AG10803 (cell line): ENCODE results near the gene SPDYE4.

Experiments
- DNase-seq: peaks from one replicate; pipeline ENCODE4 v3.0.0; 2010; ENCODE audit warnings: low read depth
- H3K4me3 ChIP-seq: 2 replicates; pipeline ENCODE4 v1.5.1; 2011; ENCODE audit warnings: mild to moderate bottlenecking, low read length, control low read depth
- TF ChIP-seq, protein P1 (sequence below): conservative IDR thresholded peaks from 2 replicates; pipeline ENCODE4 v1.5.1; 2011; ENCODE audit warnings: mild to moderate bottlenecking, low read length, control low read depth, inconsistent platforms

Gene SPDYE4

DNA sequence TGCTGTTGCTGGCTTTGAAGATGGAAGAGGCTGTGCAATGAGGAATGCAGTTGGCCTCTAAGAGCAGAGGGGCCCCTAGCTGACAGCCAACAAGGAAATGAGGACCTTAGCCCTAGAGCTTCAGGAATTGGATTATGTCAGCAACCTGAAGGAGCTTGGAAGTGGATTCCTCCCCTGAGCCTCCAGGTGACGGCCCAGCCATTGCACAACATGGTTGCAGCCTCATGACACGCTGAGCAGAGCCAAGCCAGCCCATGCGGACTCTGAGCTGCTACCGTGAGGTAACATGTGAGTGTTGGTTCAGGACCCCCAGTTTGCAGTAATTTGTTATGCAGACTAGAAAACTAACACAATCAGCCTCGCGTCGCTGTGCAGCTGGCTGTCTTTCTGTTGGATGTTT, 33.9 kb downstream of the SPDYE4 start:
- TF ChIP-seq, protein P1, sequence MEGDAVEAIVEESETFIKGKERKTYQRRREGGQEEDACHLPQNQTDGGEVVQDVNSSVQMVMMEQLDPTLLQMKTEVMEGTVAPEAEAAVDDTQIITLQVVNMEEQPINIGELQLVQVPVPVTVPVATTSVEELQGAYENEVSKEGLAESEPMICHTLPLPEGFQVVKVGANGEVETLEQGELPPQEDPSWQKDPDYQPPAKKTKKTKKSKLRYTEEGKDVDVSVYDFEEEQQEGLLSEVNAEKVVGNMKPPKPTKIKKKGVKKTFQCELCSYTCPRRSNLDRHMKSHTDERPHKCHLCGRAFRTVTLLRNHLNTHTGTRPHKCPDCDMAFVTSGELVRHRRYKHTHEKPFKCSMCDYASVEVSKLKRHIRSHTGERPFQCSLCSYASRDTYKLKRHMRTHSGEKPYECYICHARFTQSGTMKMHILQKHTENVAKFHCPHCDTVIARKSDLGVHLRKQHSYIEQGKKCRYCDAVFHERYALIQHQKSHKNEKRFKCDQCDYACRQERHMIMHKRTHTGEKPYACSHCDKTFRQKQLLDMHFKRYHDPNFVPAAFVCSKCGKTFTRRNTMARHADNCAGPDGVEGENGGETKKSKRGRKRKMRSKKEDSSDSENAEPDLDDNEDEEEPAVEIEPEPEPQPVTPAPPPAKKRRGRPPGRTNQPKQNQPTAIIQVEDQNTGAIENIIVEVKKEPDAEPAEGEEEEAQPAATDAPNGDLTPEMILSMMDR: no peak
- no peak for DNase-seq
- H3K4me3 ChIP-seq: no peak overlapping the region

DNA sequence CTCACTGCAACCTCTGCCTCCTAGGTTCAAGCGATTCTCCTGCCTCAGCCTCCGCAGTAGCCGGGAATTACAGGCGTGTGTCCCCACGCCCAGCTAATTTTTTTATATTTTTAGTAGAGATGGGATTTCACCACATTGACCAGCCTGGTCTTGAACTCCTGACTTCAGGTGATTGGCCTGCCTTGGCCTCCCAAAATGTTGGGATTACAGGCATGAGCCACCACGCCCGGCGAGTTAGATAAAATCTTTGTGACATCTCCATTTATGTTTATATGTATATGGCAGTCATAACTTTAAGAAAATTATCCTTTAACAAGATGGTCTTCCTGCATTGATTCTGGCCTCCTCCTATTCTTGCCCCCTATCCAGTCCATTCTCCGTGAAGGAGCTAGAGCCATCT, 37.8 kb downstream of the SPDYE4 start:
- H3K4me3 ChIP-seq: no peak overlapping the region
- no peak for DNase-seq
- TF ChIP-seq, protein P1: no peak

DNA sequence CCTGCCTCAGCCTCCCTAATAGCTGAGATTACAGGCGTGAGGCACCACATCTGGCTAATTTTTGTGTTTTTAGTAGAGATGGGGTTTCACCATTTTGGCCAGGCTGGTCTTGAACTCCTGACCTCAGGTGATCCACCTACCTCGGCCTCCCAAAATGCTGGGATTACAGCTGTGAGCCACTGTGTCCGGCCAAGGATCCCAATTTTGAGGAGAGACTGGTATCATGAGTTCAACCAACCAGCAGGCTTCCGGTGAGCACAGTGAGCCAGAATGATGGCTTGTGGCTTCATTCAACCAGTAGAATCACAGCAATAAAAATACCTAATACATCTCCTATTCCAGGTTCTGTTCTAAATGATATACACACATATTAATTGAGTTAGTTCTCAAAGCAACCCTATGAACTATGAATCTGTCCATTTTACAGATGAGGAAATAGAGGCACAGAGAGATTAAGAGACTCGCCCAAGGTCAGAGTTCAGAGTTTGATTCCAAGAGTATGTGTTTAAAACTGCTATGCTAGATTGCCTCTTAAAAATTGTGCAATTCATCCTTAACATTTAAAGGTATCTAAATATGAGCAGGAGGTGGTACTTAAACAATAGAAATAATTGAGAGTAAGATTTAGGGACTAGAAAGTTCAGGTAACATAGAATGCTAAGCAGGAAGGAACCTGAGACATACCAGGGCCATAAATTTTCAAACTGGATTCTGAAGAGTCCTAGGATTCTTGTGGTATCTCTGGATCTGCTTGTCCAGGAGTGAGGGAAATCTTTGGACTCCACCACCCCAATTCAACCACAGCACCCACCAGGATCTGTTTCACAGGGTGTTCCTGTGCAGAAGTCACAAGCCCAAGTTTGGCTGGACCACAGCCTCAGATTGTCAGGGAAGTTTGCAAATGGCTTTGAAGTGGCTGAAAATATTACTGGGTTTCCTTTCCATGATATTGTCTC, 38.8 kb downstream of the SPDYE4 start:
- H3K4me3 ChIP-seq: no peak overlapping the region
- TF ChIP-seq, protein P1: no peak
- no peak for DNase-seq

DNA sequence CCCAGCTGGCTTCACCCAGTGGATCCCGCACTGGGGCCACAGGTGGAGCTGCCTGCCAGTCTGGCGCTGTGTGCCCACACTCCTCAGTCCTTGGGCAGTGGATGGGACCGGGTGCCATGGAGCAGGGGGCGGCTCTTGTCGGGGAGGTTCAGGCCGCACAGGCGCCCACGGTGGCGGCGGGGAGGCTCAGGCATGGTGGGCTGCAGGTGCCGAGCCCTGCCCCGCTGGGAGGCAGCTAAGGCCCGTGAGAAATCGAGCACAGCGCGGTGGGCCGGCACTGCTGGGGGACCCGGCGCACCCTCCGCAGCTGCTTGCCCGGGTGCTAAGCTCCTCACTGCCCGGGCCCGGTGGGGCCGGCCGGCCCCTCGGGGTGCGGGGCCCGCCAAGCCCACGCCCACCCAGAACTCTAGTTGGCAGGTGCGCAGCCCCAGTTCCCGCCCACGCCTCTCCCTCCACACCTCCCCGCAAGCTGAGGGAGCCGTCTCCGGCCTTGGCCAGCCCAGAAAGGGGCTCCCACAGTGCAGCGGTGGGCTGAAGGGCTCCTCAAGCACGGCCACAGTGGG, 40.3 kb downstream of the SPDYE4 start:
- H3K4me3 ChIP-seq: no peak overlapping the region
- TF ChIP-seq, protein P1: no peak
- no peak for DNase-seq

DNA sequence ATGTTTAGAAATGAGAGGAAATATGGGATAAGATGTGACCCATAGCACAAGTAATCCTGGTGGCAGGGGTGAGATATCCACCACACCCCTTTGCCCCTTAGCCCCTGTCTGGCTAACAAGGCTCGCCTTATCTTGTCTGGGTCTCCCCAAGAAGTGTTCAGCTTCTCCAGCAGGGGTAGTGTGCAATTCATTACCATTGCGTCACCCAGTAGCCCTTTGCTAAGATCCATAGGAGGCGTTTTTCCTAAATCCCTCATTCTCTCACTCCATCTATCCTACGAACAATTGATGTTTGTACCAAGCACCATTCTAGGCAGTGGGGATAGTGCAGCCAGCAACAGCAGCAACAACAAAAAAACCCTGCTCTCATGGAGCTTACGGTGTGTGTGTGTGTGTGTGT, 44.5 kb downstream of the SPDYE4 start:
- DNase-seq: no peak
- TF ChIP-seq, protein P1: no peak
- H3K4me3 ChIP-seq: no peak overlapping the region

DNA sequence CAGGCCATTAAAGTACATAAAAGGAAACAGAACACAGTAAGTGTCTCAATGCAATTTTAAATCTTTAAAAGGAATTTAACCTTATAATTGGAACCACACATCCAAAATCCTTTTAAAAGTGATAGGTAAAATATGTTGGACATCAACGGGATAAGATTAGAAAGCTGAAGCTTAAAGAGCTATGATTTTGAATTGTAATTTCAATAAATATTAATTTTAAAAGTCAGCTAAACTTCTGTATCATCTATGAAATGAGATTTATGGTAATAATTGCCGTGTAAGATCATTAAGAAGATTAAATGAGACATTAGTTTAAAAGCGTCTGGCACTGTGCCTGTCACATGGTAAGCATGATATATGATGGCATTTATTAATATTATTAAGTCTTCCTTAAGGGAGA, 45.0 kb downstream of the SPDYE4 start:
- no peak overlapping the region for H3K4me3 ChIP-seq
- TF ChIP-seq, protein P1: no peak
- DNase-seq: no peak

DNA sequence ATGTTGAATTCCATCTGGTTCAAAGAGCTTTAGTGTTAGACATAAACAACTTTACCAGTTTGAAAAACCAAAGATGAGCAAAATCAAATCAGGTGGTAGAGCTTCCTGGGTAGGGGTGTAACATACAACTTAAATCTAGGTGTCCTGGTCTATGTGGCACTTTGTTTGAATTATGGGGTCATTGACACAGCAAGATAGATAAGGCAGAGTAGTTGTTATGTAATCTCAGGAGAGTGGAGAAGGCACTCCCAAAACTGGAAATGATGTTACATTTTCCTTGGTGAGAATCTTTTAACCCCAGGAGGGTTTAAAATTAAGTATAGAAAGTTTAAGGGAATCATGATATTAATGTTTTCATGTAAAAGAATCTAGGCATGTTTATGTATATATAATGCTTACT, 45.6 kb downstream of the SPDYE4 start:
- TF ChIP-seq, protein P1: no peak
- H3K4me3 ChIP-seq: no peak overlapping the region
- no peak for DNase-seq
